ENCODE data around the gene FXYD4.

- TF ChIP-seq CTCF (IDR thresholded peaks at IDR 0.05) (no peak), POLR2AphosphoS5 (IDR thresholded peaks at IDR 0.05) (no peak), POLR2A (IDR thresholded peaks at IDR 0.05) (no peak)
These were observed at the start of gene FXYD4 for GRCh38 chr10:43371418-43371817.

All from transverse colon (tissue), 4 donors.